ENCODE results near the gene C19orf85. TPM values are rescaled to one million over a fixed set of nuclear protein-coding genes. Genes with fewer than 3 reads are reported as not detected.

C19orf85 gene
- total RNA-seq, 1 donor from 2014 or later, result not detected

DNA sequence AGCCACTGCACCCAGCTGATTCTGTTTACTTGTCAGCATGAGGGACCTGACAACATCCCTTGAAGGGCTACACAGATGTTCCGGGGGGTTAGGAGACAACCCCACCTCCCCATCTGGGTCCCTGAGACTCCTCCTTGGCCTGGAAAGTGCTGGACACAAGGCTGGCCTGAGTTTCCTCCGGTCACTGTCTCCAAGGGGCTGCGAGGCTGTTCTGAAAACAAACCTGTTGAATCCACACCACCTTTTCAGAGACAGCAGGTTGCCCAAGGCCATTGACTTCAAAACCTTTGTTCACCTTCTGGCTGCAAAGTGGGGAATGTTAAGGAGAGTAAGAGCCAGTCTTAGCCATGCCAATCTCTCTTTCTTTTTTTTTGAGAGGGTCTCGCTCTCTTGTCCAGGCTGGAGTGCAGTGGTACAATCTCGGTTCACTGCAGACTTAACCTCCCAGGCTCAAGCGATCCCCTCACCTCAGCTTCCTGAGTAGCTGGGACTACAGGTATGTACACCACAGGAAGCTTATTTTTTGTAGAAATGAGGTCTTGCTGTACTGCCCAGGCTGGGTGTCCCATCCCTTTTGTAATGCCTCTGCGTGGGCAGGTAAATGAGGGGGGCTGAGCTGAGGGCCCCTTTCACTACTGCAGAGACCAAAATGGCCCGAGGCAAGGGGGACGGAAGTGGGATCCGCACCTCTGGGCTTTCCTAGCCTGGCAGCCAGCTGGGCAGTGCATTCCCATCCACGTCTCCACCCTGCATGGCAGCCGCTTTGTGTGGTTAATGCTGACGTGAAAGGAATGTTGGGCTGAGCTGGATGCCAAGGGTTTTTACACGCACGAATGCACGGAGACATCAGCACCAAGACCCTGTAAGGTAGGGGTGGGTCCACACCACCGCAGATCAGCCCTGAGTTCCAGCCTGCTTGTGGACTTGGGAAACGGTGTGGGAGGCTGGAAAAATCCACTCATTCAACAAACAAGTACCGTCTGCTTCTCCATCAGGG, 10.0 kb upstream of the C19orf85 start:
- intact Hi-C loops (cut with DNase I), result no loop called here
- DNase-seq (ENCODE audit: extremely low spot score in 2 of 2), result no peak
- H3K27ac ChIP-seq, result peak overlapping the region; percentile 57
- TF ChIP-seq POLR2A (IDR thresholded peaks at IDR 0.05), result no peak
- no peak for TF ChIP-seq POLR2AphosphoS5 (IDR thresholded peaks at IDR 0.05; ENCODE audit: insufficient read depth in 1 of 2, low read depth in 1 of 2)
- TF ChIP-seq CTCF (IDR thresholded peaks at IDR 0.05), result no peak
- no peaks in the 10 kb centered on the region for H3K27me3 ChIP-seq
- H3K9me3 ChIP-seq, result no peaks in the 10 kb centered on the region
- no peaks in the 10 kb centered on the region for H3K36me3 ChIP-seq
- no peak overlapping the region for H3K4me3 ChIP-seq
- H3K4me1 ChIP-seq, result peaks cover 46% of the 10 kb centered on the region

GRCh38 chr19:55473225-55474012, 8.9 kb upstream of the C19orf85 start:
- DNase-seq (ENCODE audit: extremely low spot score in 2 of 2), result no peak
- no peak overlapping the region for H3K4me3 ChIP-seq
- intact Hi-C loops (cut with DNase I), result no loop called here
- TF ChIP-seq CTCF (IDR thresholded peaks at IDR 0.05) (no peak), POLR2A (IDR thresholded peaks at IDR 0.05) (no peak), POLR2AphosphoS5 (IDR thresholded peaks at IDR 0.05; ENCODE audit: insufficient read depth in 1 of 2, low read depth in 1 of 2) (no peak)
- H3K4me1 ChIP-seq, result peaks cover 46% of the 10 kb centered on the region
- H3K36me3 ChIP-seq, result no peaks in the 10 kb centered on the region
- peak overlapping the region; percentile 57 for H3K27ac ChIP-seq
- H3K9me3 ChIP-seq, result no peaks in the 10 kb centered on the region
- H3K27me3 ChIP-seq, result no peaks in the 10 kb centered on the region

- TF ChIP-seq POLR2A (IDR thresholded peaks at IDR 0.05) (no peak), POLR2AphosphoS5 (IDR thresholded peaks at IDR 0.05; ENCODE audit: insufficient read depth in 1 of 2, low read depth in 1 of 2) (no peak), CTCF (IDR thresholded peaks at IDR 0.05) (no peak)
- no peak overlapping the region for H3K27ac ChIP-seq
Measured at GRCh38 chr19:55472463-55472862, 7.9 kb upstream of the C19orf85 start.

DNA sequence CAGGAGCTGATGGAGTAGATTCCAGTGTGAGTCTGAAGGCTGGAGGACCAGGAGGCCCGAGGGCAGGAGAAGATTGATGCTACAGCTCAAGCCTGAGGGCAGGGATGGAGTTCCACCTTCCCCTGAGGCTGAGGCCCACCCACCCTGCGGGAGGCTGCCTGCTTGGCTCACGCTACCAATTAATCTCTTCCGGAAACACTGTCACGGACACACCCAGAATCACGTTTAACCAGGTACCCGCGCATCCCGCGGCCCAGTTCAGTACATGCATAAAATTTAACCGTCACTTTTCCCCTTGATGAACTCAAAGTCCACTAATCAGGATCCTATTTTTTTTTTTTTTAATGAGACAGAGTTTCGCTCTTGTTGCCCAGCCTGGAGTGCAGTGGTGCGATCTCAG, 6.7 kb upstream of the C19orf85 start:
- no peaks in the 10 kb centered on the region for H3K36me3 ChIP-seq
- no peaks in the 10 kb centered on the region for H3K27me3 ChIP-seq
- intact Hi-C loops (cut with DNase I), result no loop called here
- no peak for DNase-seq (ENCODE audit: extremely low spot score in 2 of 2)
- no peaks in the 10 kb centered on the region for H3K9me3 ChIP-seq
- no peak overlapping the region for H3K27ac ChIP-seq
- TF ChIP-seq POLR2A (IDR thresholded peaks at IDR 0.05), result no peak
- H3K4me3 ChIP-seq, result no peak overlapping the region
- H3K4me1 ChIP-seq, result peaks cover 43% of the 10 kb centered on the region

More at GRCh38 chr19:55472463-55472862, 7.9 kb upstream of the C19orf85 start:
- DNase-seq (ENCODE audit: extremely low spot score in 2 of 2), result no peak
- Histone ChIP-seq H3K9me3 (no peaks in the 10 kb centered on the region), H3K27me3 (no peaks in the 10 kb centered on the region), H3K4me3 (no peak overlapping the region), H3K4me1 (peaks cover 45% of the 10 kb centered on the region), H3K36me3 (no peaks in the 10 kb centered on the region)
- intact Hi-C loops (cut with DNase I), result no loop called here

GRCh38 chr19:55468054-55468393, 3.5 kb upstream of the C19orf85 start:
- intact Hi-C loops (cut with DNase I), result loop anchor here (5.0 kb wide), 1 partner anchor 34 kb away; no protein-coding TSS in a partner anchor
- DNase-seq (ENCODE audit: extremely low spot score in 2 of 2), result no peak
- no peaks in the 10 kb centered on the region for H3K9me3 ChIP-seq
- TF ChIP-seq POLR2AphosphoS5 (IDR thresholded peaks at IDR 0.05; ENCODE audit: insufficient read depth in 1 of 2, low read depth in 1 of 2) (no peak), POLR2A (IDR thresholded peaks at IDR 0.05) (no peak), CTCF (IDR thresholded peaks at IDR 0.05) (peak in 1 of 3 experiments; percentile 8)
- H3K4me1 ChIP-seq, result peaks cover 14% of the 10 kb centered on the region
- no peaks in the 10 kb centered on the region for H3K36me3 ChIP-seq
- H3K27ac ChIP-seq, result no peak overlapping the region
- H3K4me3 ChIP-seq, result no peak overlapping the region
- no peaks in the 10 kb centered on the region for H3K27me3 ChIP-seq
